HG03139 (cell line): ENCODE measurements around the gene VAX1.
"Not testable (repeated sequence)": the region's sequence is repeated elsewhere in the genome, so short reads cannot be mapped to it uniquely, and the experiment has no call there.

ENCODE experiments used
- ATAC-seq: cut with Tn5 transposase; IDR thresholded peaks from one replicate; pipeline ENCODE4 v1.9.1; 2021; ENCODE audit not compliant: unreplicated experiment

Gene VAX1

DNA sequence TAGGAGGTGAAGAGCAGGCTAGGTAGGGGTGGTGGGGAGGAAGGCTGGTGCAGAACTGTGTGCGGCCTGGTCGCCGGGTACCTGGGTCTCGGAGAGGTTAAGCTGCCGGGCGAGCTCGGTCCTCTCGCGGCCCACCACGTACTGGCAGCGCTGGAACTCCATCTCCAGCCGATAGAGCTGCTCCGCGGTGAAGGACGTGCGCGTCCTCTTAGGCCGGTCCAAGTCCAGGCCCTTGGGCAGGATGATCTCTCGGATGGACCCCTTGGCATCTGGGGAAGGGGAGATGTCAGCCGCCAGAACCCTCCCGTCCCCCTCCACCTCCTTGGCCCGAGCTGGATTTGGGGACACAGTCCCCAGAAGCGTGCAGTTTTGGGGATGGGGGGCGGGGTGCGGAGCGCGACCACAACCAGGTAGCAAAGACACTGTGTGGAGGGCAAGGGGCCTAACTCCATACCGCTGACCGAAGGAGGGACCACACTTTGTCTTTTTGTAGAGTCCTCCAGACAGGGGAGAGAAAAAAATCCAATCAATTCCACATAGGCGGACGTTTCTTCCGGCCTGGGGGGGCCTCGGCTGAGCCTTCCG, 1.6 kb downstream of the VAX1 start:
- no peak for ATAC-seq

DNA sequence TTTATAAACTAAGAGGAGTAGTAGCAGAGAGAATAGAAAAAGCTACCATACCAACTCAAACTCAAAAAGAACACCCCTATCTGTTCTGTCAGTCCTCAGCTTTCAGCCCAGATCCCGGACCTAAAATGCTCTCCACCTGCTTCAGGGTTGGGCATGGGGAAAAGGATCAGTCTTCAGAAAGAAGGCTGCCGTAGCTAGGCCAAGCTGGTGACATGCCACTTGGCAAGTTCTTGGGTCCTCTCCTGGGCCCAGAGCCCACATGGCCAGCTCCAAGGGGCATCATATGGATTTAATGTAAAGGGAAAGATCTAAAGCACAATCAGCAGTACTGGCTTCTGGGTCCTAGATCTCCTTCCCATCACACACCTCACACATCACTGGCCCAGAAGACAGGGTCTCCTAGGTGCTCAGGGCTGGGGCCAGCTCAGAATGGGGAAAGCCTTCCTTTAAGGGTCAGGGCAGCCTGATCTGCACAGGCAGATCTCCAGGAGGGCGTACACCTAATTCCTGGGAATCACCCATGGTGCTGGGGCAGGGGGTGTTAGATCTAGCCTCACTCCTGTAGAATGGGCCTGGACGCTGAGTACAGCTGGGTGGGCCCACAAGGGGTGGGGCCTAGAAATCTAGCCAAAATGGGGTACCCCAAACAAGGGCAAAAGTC, 2.5 kb downstream of the VAX1 start:
- no peak for ATAC-seq

DNA sequence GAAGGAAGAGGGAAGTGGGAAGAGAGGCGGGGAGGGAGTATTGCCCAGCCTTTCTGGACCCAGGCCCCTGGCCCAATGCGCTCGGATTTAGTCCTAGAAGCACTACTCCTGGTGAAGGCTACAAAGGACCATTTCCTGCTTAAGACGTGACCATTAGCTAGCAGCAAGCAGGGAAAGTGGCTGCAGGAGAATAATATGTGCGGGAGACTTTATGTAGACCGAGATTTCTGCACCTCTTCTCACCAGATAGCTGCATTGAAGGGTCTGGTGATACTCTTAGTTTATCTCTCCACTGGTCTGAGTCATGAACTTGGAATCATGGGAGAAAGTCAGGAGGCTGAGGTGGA, 3.1 kb downstream of the VAX1 start:
- ATAC-seq, result no peak

DNA sequence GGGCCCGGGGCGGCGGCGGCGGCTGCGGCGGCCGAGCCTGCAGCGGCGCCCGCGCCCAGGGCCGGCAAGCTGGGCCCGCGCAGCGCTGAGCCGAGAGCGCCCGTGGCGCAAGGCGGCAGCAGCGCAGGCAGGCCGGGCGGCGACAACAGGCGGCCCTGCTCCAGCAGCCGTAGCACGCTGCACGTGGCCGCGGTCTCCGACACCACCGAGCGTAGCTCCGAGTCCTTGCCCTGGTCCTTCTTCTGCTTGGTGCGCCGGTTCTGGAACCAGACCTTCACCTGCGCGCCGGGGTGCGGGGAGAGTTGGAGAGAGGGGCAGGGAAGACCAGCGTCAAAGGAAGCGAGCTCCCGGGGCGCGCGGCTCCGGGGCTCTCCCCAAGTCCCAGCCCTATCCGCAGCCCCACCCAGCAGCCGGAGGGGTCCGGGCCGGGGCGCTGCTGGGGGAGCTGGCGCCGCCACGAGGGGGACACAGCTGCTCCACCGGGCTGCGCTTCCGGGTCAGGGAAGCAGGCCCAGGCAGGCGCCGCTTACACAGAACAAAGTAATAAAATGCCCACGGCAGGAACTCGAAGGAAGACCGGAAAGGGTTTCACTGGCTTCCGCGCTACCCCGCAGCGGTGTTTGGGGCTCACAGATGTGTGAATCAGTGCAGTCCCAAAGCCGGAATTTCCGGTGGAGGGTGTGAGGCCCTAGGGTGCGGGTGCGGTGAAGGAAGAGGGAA, 3.6 kb downstream of the VAX1 start:
- no peak for ATAC-seq

GRCh38 chr10:117134056-117134305, 4.1 kb downstream of the VAX1 start:
- no peak for ATAC-seq

GRCh38 chr10:117133273-117134055, 4.6 kb downstream of the VAX1 start:
- ATAC-seq, result no peak

DNA sequence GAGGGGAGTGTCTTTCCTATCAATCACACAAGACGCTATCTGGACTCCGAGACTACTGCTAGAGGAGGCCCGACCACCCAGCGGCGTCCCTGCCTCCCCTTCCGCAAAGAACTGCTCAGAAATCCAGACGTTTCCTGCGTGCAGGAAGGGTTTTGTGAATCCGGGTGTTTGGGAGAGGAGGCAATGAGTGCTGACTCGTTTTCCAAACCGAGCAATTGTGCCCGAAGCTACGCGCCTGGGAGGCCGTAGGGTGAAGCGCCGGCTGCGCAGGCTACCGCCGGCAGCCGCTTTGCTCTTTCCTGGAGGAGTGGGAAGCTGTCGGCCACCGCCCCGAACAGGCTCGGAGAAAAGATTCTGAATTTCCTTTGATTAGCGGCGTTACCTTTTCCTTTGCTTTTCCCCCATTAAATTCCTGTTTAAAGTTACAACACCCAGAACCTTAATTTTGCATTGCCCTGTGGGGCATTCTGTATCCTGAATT, 5.3 kb downstream of the VAX1 start:
- no peak for ATAC-seq

GRCh38 chr10:117131376-117132327, 6.4 kb downstream of the VAX1 start:
- ATAC-seq, result no peak

GRCh38 chr10:117130862-117131375, 7.2 kb downstream of the VAX1 start:
- ATAC-seq, result no peak

GRCh38 chr10:117130346-117130745, 7.7 kb downstream of the VAX1 start:
- no peak for ATAC-seq

DNA sequence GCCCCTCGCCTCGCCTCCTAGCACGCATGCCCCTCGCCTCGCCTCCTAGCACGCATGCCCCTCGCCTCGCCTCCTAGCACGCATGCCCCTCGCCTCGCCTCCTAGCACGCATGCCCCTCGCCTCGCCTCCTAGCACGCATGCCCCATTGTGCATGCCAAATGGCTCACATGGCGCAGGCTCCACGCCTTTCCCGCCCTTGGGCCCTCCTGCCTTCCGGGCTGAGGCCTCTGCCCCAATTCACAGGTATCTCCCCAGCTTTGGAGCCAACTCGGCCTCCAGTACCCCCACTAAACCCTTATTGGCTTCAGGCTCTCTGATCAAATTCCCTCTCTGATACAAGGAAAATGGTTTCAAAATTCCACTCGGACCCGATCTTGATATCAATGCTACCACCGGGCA, 11.4 kb downstream of the VAX1 start:
- ATAC-seq, result not testable (repeated sequence)

GRCh38 chr10:117126034-117126433, 12.0 kb downstream of the VAX1 start:
- no peak for ATAC-seq

DNA sequence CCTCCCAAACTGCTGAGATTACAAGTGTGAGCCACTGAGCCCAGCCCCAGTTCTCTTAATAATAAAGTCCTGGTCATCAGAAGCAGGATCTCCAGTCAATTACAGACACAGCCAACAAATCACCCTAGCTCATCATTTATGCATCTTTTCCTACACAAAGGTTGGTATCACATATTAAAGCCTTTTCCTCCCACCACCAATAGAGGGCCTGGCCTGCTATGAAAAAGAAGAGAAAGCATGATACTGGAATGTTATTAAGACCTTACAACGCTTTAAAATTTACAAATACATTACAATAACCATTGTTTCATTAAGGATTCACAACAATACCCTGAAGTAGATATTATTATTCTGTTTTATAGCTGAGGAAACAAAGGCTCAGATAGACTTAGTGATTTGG, 25.9 kb downstream of the VAX1 start:
- ATAC-seq, result no peak

DNA sequence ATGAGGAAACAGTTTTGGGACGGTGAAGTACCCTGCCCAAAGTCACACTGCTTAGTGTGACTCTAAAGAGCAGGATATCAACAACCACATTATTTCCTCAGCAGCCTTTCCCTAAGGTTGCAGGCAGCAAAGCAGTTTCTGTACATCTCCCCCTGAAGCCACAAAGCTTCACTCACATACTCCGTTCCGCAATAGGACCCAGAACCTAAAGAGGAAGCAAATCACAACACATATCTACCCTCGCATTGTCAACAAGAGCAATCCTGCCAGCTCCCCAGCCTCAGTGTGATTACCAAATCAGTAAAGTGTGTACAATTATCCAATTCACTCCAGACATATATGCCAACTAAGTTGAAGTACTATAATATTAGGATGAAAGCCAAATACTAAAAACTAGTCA, 30.8 kb downstream of the VAX1 start:
- ATAC-seq, result no peak

DNA sequence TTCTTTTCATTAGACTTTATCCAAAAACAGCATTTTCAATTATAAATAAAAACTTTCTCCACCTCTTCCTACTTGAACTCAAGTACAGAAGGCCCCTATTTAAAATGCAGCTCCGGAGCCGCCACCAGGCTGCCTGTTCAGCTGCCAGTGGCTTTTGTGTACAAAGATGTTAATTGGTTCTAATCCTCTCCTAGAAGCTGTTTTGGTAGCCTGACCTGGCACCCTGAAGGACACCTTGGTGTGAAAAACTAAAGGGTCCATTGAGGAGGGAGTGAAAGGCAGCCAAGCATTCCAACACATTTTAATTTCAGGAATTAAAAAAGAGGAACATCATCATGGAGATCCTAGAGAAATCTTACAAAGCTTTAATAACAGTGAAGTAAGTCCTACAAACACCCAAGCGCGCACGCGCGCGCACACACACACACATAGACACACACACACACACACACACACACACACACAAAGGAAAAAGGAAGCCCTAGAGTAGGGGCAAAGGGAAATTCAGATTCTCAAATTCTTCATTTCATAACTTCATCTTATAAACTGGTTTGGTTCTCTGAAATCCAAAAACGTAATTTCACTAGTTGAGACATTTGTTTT, 41.4 kb downstream of the VAX1 start:
- no peak for ATAC-seq

- ATAC-seq, result no peak
Observed at GRCh38 chr10:117094856-117095255, 43.2 kb downstream of the VAX1 start.

- ATAC-seq, result no peak
Observed at GRCh38 chr10:117092386-117092785, 45.7 kb downstream of the VAX1 start.

DNA sequence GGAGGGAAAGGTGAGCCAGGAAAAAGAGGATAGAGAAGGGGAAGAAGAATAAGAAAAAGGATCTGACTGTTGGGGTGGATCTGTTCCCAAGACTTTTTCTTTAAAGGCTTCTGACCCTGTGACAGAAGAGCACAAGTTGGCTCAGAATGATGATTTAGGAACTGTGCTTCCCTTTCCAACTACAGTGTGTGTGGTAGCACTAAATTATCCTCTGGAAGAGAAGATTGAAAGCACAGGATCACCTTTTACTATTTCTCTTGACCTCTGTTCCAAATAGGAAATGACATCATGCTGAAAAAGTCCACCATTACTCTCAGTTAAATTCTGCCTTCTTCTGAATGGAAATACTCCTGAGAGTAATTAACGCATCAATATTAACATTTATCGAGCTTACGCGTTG, 47.2 kb downstream of the VAX1 start:
- ATAC-seq, result no peak

- no peak for ATAC-seq
Observed at GRCh38 chr10:117087521-117087920, 50.5 kb downstream of the VAX1 start.

DNA sequence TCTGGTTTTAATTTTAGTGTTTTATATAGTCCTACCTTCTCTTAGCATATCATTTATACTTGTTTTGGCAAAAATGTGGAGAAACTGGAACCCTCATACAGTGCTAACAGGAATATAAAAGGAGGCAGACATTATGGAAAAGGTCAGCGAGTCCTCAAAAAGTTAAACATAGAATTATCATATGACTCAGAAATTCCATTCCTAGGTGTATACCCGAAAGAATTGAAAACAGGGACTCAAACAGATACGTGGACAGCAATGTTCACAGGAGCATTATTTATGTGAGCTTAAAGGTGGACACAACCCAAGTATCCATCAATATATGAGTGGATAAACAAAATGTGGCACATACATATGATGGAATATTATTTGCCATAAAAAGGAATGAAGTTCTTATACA, 51.5 kb downstream of the VAX1 start:
- no peak for ATAC-seq
